Fibroblast of lung (primary cell): Measurements from ENCODE around the gene RMI1. TPM values are rescaled to one million over a fixed set of nuclear protein-coding genes. Genes with fewer than 3 reads are reported as not detected.

ENCODE experiments used
- DNase-seq, 2 donors: peaks; one replicate each; pipeline versions ENCODE4 v3.0.0 to v3.0.0-alpha.2; 2010; ENCODE audit warnings: low read depth in 2 of 2
- H2AFZ ChIP-seq: 2 replicates; pipeline ENCODE4 v1.5.1; 2012; ENCODE audit warnings: low read length, control low read depth, inconsistent platforms
- H3K27ac ChIP-seq: 2 replicates; pipeline ENCODE4 v1.5.1; 2011; ENCODE audit warnings: low read length, control low read depth; ENCODE audit not compliant: insufficient read depth
- H3K27me3 ChIP-seq: 2 replicates; pipeline ENCODE4 v1.5.1; 2011; ENCODE audit warnings: mild to moderate bottlenecking, low read length; ENCODE audit not compliant: control insufficient read depth, insufficient read depth
- H3K36me3 ChIP-seq: 2 replicates; pipeline ENCODE4 v1.5.1; 2011; ENCODE audit warnings: low read length; ENCODE audit not compliant: control insufficient read depth, insufficient read depth
- H3K4me1 ChIP-seq: 2 replicates; pipeline ENCODE4 v1.5.1; 2011; ENCODE audit warnings: low read length; ENCODE audit not compliant: control insufficient read depth, insufficient read depth; ENCODE audit errors: extremely low read depth
- H3K4me2 ChIP-seq: 2 replicates; pipeline ENCODE4 v1.5.1; 2011; ENCODE audit warnings: low read length, control low read depth; ENCODE audit not compliant: insufficient read depth; ENCODE audit errors: extremely low read depth
- H3K4me3 ChIP-seq, 4 experiments: fragments of 200-600 bp in 1 of 4; sonication (generic) in 1 of 4; replicated peaks in 1 of 4; 2 replicates each; pipeline ENCODE4 v1.5.1; 2011 to 2016; ENCODE audit warnings: low read length in 4 of 4, low read depth in 3 of 4, mild to moderate bottlenecking in 3 of 4, control low read depth in 2 of 4, inconsistent platforms in 1 of 4, mixed read lengths in 1 of 4; ENCODE audit not compliant: insufficient read depth in 1 of 4; ENCODE audit errors: control extremely low read depth in 1 of 4
- H3K79me2 ChIP-seq: 2 replicates; pipeline ENCODE4 v1.5.1; 2012; ENCODE audit warnings: mild to moderate bottlenecking, low read length, inconsistent platforms; ENCODE audit not compliant: control insufficient read depth, insufficient read depth
- H3K9ac ChIP-seq: 2 replicates; pipeline ENCODE4 v1.5.1; 2011; ENCODE audit warnings: mild to moderate bottlenecking, low read length, control low read depth; ENCODE audit not compliant: insufficient read depth
- H3K9me3 ChIP-seq: 2 replicates; pipeline ENCODE4 v1.5.1; 2012; ENCODE audit warnings: low read depth, low read length; ENCODE audit not compliant: control insufficient read depth, insufficient read depth
- H4K20me1 ChIP-seq: 2 replicates; pipeline ENCODE4 v1.5.1; 2011; ENCODE audit warnings: low read length; ENCODE audit not compliant: control insufficient read depth, insufficient read depth; ENCODE audit errors: extremely low read depth
- CTCF ChIP-seq, 2 donors: IDR thresholded peaks in 1 of 2; conservative IDR thresholded peaks in 1 of 2; 1 replicate in 1 of 2; 2 replicates in 1 of 2; pipeline ENCODE4 v1.5.1; 2011 to 2012; ENCODE audit warnings: low read length in 2 of 2, control low read depth in 1 of 2, inconsistent platforms in 1 of 2, low read depth in 1 of 2, mild to moderate bottlenecking in 1 of 2
- EZH2 ChIP-seq: IDR thresholded peaks from 2 replicates; pipeline ENCODE4 v1.5.1; 2012; ENCODE audit warnings: low read length, control low read depth, mild to moderate bottlenecking; ENCODE audit errors: missing control alignments
- polyA plus RNA-seq, 2 donors: library from polyadenylated mRNA; depleted of rRNA in 1 of 2; stranded (reverse) in 1 of 2; unstranded in 1 of 2; fragments of >200 nt; gene quantifications; 2 replicates each; pipeline ENCODE4 v1.2.1, GENCODE V29; 2011 to 2012; ENCODE audit warnings: missing spikeins in 1 of 2
- total RNA-seq: library from RNA; depleted of rRNA; stranded (reverse); fragments of >200 nt; gene quantifications from 2 replicates; pipeline ENCODE4 v1.2.1, GENCODE V29; 2014

The RMI1 gene
- total and polyA plus RNA-seq, 2 donors (not counting 1 experiment from before 2014, with no cell fraction given), result 2.3 to 5.0 TPM

- Histone ChIP-seq H3K36me3 (peaks cover 3% of the 10 kb centered on the region), H3K27me3 (no peaks in the 10 kb centered on the region), H4K20me1 (no peaks in the 10 kb centered on the region), H3K4me1 (no peaks in the 10 kb centered on the region), H2AFZ (no peak overlapping the region), H3K4me3 (no peak overlapping the region), H3K79me2 (no peaks in the 10 kb centered on the region), H3K9ac (no peak overlapping the region), H3K9me3 (no peaks in the 10 kb centered on the region), H3K4me2 (no peak overlapping the region), H3K27ac (no peak overlapping the region)
- TF ChIP-seq CTCF (conservative IDR thresholded peaks at IDR 0.05 in 1 of 2, IDR thresholded peaks at IDR 0.05 in 1 of 2; ENCODE audit: low read depth in 1 of 2, low read length in 2 of 2), result no peak
- no peak for TF ChIP-seq EZH2
- peak in 1 of 2 donors; percentile 59 for DNase-seq
Observed at GRCh38 chr9:83965350-83966208, 15.0 kb upstream of the RMI1 start.

- Histone ChIP-seq H3K4me1 (no peaks in the 10 kb centered on the region), H3K27ac (no peak overlapping the region), H4K20me1 (no peaks in the 10 kb centered on the region), H2AFZ (no peak overlapping the region), H3K9me3 (no peaks in the 10 kb centered on the region), H3K79me2 (no peaks in the 10 kb centered on the region), H3K4me2 (no peak overlapping the region), H3K27me3 (no peaks in the 10 kb centered on the region), H3K9ac (no peak overlapping the region), H3K36me3 (peaks cover 3% of the 10 kb centered on the region), H3K4me3 (no peak overlapping the region)
- TF ChIP-seq EZH2 (no peak), CTCF (conservative IDR thresholded peaks at IDR 0.05 in 1 of 2, IDR thresholded peaks at IDR 0.05 in 1 of 2; ENCODE audit: low read depth in 1 of 2, low read length in 2 of 2) (no peak)
- no peak for DNase-seq
Observed at GRCh38 chr9:83966209-83966582, 14.4 kb upstream of the RMI1 start.

GRCh38 chr9:83967073-83967472 lies 13.5 kb upstream of the RMI1 start:
- H3K9me3 ChIP-seq, result no peaks in the 10 kb centered on the region
- H4K20me1 ChIP-seq, result no peaks in the 10 kb centered on the region
- no peak overlapping the region for H3K4me2 ChIP-seq
- no peak overlapping the region for H3K4me3 ChIP-seq
- no peak overlapping the region for H3K9ac ChIP-seq
- H3K79me2 ChIP-seq, result peaks cover 6% of the 10 kb centered on the region
- H3K27ac ChIP-seq, result no peak overlapping the region
- TF ChIP-seq CTCF (conservative IDR thresholded peaks at IDR 0.05 in 1 of 2, IDR thresholded peaks at IDR 0.05 in 1 of 2; ENCODE audit: low read depth in 1 of 2, low read length in 2 of 2) (no peak), EZH2 (no peak)
- no peaks in the 10 kb centered on the region for H3K27me3 ChIP-seq
- no peak for DNase-seq
- H3K36me3 ChIP-seq, result peaks cover 7% of the 10 kb centered on the region
- H2AFZ ChIP-seq, result no peak overlapping the region
- no peaks in the 10 kb centered on the region for H3K4me1 ChIP-seq
